DMS153 (cell line): ENCODE data around the gene GPR25.

Source experiments
- DNase-seq: peaks from one replicate; lab custom pipeline; 2025; lab: John Stamatoyannopoulos, UW

GPR25 gene

DNA sequence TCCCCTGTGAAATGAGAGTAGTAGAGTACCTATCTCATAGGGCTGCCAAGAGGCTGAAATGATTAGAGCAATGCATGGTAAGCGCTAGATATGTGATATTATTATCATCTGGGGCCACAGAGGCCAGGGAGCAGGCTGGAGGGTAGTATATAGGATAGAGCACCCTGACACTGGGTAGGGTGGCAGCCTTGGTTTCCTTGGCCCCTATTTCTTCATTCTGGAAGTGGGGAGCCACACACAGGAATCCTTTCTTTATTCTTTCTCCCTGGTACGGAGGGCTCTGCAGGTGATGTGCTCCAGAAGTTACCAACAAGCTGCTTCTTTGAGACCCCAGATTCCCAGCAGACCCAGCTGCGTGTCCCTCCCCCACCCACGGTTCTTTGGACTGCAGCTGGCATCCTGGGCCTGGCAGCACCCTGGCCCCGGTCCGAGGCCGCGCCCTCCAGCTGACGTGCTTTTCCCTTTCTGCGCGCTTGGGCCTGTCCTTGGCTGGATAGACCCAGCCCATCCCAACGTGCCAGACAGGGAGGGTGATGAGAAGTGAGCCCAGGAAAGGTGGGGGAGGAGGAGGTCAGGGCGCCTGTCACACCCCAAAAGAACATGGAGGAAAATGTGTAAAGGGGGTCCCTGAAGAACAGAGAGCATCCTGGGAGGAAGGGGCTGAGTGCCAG is 40.1 kb downstream of the GPR25 start:
- peak; percentile 26 for DNase-seq

DNA sequence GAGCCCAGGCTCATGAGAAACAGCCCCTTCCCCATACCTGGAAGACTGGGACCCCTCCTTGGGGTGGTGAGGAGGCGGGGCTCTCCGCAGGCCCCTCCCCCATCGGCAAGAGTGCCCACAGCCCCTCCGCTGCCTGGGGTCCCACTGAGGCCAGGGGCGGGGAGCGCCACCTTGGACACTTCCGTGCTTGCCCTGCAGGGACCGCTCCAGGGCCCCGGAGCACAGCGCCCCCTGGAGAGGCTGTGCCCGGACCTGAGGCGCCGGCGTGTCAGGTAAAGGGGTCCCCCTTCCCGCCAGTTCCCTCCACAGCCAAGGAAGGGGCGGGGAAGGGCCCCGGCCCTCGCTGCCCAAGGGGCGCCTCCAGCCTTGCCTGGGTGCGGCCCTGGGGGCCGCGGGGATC is 43.4 kb downstream of the GPR25 start:
- DNase-seq = no peak

DNA sequence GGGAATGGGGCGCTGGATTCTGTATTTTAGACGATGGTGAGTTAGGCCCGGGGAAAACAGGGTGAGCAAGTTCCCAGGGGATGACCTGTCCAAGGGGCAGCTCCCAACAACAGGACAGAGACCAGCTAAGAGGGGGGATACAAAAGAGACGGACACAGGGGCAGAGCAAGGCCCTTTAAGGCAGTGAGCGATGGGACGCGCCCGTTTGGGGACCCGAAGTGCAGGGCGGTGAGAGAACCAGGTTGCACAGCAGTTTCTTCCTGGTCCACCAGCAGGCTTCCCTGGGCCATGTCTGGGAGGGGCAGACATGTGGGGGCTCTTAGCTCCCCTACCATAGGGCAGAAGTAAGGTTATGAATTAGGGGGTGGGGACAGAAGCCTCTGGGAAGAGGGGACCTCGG is 43.9 kb downstream of the GPR25 start:
- DNase-seq = no peak

DNA sequence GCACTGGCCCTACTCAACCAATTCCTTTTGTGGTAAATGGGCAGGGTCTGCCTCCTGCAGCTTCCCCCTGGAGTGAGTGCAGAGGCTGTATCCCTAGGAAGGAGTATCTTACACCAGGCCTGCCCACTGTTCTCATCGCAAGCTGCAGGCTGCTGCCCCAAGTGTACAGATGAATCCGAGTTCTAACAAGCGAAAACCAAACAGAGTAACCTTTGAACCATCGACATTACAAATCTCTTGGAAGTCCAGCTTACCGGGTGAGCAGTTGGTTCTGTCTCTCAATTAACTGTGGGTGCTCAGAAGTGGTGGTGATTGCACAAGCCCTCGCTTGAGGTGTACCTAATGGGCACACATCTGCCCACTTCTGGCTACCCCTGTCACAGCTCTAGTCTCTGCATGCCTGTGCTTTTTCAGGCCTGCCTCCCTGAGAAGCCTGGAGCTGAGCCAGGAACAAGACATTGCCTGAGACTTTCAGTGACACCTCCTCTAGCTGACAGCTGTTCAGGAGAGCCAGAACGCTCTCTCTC is 44.6 kb downstream of the GPR25 start:
- DNase-seq = peak; percentile 47

DNA sequence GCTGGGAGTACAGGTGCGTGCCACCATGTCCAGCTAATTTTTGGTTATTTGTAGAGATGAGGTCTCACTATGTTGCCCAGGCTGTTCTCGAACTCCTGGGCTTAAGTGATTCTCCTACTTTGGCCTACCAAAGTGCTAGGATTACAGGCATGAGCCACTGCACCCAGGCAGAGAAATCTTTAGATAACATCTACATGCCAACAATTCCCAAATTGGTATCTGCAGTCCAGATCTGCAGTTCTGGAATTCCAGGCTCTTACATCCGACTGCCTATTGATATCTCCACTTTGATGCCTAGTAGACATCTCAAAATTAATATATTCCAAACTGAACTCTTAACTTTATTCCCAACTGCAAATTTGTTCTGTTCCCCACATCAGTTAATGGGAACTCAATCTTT is 45.2 kb downstream of the GPR25 start:
- DNase-seq = no peak

DNA sequence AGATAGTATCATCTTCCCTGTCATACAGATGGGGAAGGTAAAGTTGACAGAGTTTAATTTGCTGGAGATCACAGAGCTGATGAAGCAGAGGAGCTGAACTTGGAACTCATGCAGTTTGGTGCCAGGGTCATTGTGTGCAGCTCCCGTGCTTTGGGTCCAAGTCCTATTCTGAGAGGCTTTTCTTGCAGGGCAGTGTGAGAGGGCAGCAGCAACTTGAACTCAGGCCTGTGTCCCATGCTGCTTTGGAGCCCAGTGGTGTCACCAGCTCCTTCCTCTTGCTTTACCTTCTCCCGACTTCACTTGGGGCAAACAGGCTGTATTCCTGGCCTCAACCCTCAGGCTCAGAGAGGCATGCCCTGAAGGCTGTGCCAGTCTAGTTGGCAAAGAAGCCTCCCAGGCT is 46.6 kb downstream of the GPR25 start:
- DNase-seq = no peak

DNA sequence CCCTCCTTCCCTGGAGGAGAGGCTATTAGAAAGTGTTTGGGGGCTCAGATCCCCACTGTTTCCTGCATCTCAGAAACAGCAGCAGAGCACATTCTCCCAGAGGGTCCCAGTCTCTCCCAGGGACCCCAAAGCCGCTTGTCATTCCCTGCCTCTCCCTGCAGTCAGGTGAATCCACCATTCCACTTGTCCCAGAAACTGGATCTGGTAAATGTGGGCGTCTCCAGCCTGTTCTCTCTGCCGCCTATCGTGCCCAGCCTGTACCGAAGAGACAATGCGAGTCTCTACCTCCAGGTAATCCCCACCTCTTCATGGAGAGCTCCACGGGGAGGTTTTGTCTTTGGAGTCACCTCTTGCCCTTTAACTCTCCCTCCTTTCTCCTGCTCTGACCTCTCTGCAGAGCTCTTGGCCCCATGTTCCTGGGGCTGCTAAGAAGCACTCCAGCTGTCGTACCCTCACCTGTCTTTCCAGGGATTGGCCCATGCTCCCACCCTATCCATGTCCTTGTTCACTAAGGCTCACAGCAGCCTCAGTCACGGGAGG is 48.9 kb downstream of the GPR25 start:
- DNase-seq = no peak

DNA sequence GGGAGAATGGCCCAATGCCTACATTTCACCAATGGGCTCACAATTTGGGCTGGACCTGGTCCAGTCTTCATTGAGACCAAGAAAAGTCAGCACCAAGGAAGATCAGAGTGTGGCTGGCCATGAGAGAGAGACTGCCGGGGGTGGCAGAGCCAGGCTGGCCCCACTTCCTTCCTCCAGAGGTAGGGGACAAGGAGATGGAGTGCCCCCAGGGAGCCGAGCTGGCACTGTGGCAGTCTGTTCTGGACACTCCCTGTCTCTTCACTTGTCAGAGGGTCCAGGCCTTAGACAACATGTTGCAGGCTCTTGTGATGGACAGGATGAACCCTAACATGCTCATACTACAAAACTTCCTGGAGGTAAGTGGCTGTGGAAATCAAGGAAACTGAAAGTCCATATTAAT is 49.6 kb downstream of the GPR25 start:
- no peak for DNase-seq

DNA sequence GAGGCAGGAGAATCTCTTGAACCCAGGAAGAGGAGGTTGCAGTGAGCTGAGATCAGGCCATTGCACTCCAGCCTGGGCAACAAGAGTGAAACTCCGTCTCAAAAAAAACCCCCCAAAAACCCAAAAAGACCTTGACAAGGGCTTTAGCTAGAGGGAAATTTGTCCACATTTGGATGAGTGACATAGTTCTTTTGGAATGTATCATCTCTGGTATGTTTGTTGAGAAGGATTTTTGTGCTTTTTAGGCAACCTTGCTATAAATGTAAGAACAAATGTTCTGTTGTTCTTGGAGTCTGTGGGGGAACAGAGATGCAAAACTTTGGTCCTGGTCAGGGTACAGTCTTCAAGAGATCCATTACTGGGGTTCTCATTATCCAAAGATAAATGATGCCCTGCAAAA is 50.8 kb downstream of the GPR25 start:
- no peak for DNase-seq
